ENCODE data around the gene NYAP1.

Gene NYAP1

GRCh38 chr7:100506356-100506923, 22.7 kb downstream of the NYAP1 start:
- POLR2A ChIA-PET, result interaction anchor here (0.6 to 1.0 kb wide), 3 partner anchors 33 to 428 kb away, joined by 3 read pairs; no protein-coding TSS in a partner anchor
- Histone ChIP-seq H3K36me3 (ENCODE audit: control insufficient read depth in 2 of 2, insufficient read depth in 1 of 2, low read length in 2 of 2) (no peaks in the 10 kb centered on the region), H3K4me3 (ENCODE audit: low read depth, low read length) (no peak overlapping the region), H3K4me1 (ENCODE audit: control insufficient read depth, insufficient read depth, low read length) (no peaks in the 10 kb centered on the region), H3K9me3 (ENCODE audit: control insufficient read depth, insufficient read depth, low read depth, low read length) (no peaks in the 10 kb centered on the region), H3K27ac (ENCODE audit: extremely low read depth, low read depth, low read length) (no peak overlapping the region)
- TF ChIP-seq ZNF560 (tag by site-specific recombination; IDR thresholded peaks at IDR 0.05; ENCODE audit: borderline replicate concordance) (no peak), MYNN (tag by site-specific recombination; IDR thresholded peaks at IDR 0.05; ENCODE audit: borderline replicate concordance) (0 out of 2 replicates have a peak, but pooled peaks have one; percentile 64)
- CTCF ChIA-PET, result interaction anchor here (0.8 to 1.2 kb wide), 2 partner anchors 24 to 39 kb away, joined by 3 to 4 read pairs; no protein-coding TSS in a partner anchor

- Histone ChIP-seq H3K27ac (ENCODE audit: extremely low read depth, low read depth, low read length) (no peak overlapping the region), H3K4me3 (ENCODE audit: low read depth, low read length) (no peak overlapping the region), H3K36me3 (ENCODE audit: control insufficient read depth in 2 of 2, insufficient read depth in 1 of 2, low read length in 2 of 2) (no peaks in the 10 kb centered on the region), H3K4me1 (ENCODE audit: control insufficient read depth, insufficient read depth, low read length) (no peaks in the 10 kb centered on the region), H3K9me3 (ENCODE audit: control insufficient read depth, insufficient read depth, low read depth, low read length) (no peaks in the 10 kb centered on the region)
- TF ChIP-seq ZNF580 (tag by site-specific recombination; IDR thresholded peaks at IDR 0.05) (no peak), ZNF623 (tag by site-specific recombination; IDR thresholded peaks at IDR 0.05) (no peak), ZBTB8A (tag by site-specific recombination; IDR thresholded peaks at IDR 0.05) (no peak)
- CTCF ChIA-PET, result interaction anchor here (0.6 to 1.2 kb wide), 2 partner anchors 50 to 56 kb away, joined by 3 to 9 read pairs; no protein-coding TSS in a partner anchor
- POLR2A ChIA-PET, result no interaction called here
These were observed 25.5 kb downstream of the NYAP1 start for GRCh38 chr7:100509231-100509630.

GRCh38 chr7:100510437-100511239, 26.9 kb downstream of the NYAP1 start:
- no peaks in the 10 kb centered on the region for H3K4me1 ChIP-seq (ENCODE audit: control insufficient read depth, insufficient read depth, low read length)
- CTCF ChIA-PET, result no interaction called here
- H3K27ac ChIP-seq (ENCODE audit: extremely low read depth, low read depth, low read length), result no peak overlapping the region
- H3K4me3 ChIP-seq (ENCODE audit: low read depth, low read length), result no peak overlapping the region
- H3K9me3 ChIP-seq (ENCODE audit: control insufficient read depth, insufficient read depth, low read depth, low read length), result no peaks in the 10 kb centered on the region
- H3K36me3 ChIP-seq (ENCODE audit: control insufficient read depth in 2 of 2, insufficient read depth in 1 of 2, low read length in 2 of 2), result no peaks in the 10 kb centered on the region
- POLR2A ChIA-PET, result no interaction called here
- TF ChIP-seq ZFP3 (tag by site-specific recombination; IDR thresholded peaks at IDR 0.05; ENCODE audit: low read depth) (no peak), ZNF571 (tag by site-specific recombination; IDR thresholded peaks at IDR 0.05) (no peak), ZNF692 (tag by site-specific recombination; IDR thresholded peaks at IDR 0.05) (no peak)

GRCh38 chr7:100513212-100513810, 29.6 kb downstream of the NYAP1 start:
- ChIA-PET POLR2A (interaction anchor here (0.7 kb wide), 2 partner anchors 8 to 733 kb away, joined by 4 to 8 read pairs; no protein-coding TSS in a partner anchor), CTCF (no interaction called here)

More at GRCh38 chr7:100513212-100513810, 29.6 kb downstream of the NYAP1 start:
- no peak overlapping the region for H3K4me3 ChIP-seq (ENCODE audit: low read depth, low read length)
- no peaks in the 10 kb centered on the region for H3K9me3 ChIP-seq (ENCODE audit: control insufficient read depth, insufficient read depth, low read depth, low read length)
- no peak for TF ChIP-seq TRIM28 (IDR thresholded peaks at IDR 0.05; ENCODE audit: borderline replicate concordance, low read length)
- TF ChIP-seq TCF7L2 (IDR thresholded peaks at IDR 0.05; ENCODE audit: borderline replicate concordance, low read depth, low read length), result no peak
- TF ChIP-seq ZNF148 (tag by site-specific recombination; IDR thresholded peaks at IDR 0.05; ENCODE audit: borderline replicate concordance), result no peak
- no peak for TF ChIP-seq ZNF341 (tag by site-specific recombination; IDR thresholded peaks at IDR 0.05; ENCODE audit: low read depth)
- no peak for TF ChIP-seq BCL11B (tag by site-specific recombination; IDR thresholded peaks at IDR 0.05; ENCODE audit: low read depth)
- TF ChIP-seq ZNF792 (tag by site-specific recombination; IDR thresholded peaks at IDR 0.05), result no peak
- TF ChIP-seq ZNF473 (tag by site-specific recombination; IDR thresholded peaks at IDR 0.05), result no peak
- no peaks in the 10 kb centered on the region for H3K36me3 ChIP-seq (ENCODE audit: control insufficient read depth in 2 of 2, insufficient read depth in 1 of 2, low read length in 2 of 2)
- H3K4me1 ChIP-seq (ENCODE audit: control insufficient read depth, insufficient read depth, low read length), result no peaks in the 10 kb centered on the region
- no peak overlapping the region for H3K27ac ChIP-seq (ENCODE audit: extremely low read depth, low read depth, low read length)
